ENCODE measurements around the gene CXorf65.

- no peak for TF ChIP-seq CTCF (IDR thresholded peaks at IDR 0.05; ENCODE audit: insufficient read depth, low read length)
- TF ChIP-seq POLR2AphosphoS5 (IDR thresholded peaks at IDR 0.05; ENCODE audit: low read depth): no peak
- no peak for TF ChIP-seq REST (IDR thresholded peaks at IDR 0.05; ENCODE audit: insufficient replicate concordance, low read depth)
These were observed 10.8 kb upstream of the CXorf65 start for GRCh38 chrX:71117358-71117757.

All from HL-60 (cell line).